ENCODE data around the gene COX4I1. TPM values are rescaled to one million over a fixed set of nuclear protein-coding genes. Genes with fewer than 3 reads are reported as not detected.

The COX4I1 gene
- total RNA-seq, 1 donor from 2014 or later, result 308 TPM

DNA sequence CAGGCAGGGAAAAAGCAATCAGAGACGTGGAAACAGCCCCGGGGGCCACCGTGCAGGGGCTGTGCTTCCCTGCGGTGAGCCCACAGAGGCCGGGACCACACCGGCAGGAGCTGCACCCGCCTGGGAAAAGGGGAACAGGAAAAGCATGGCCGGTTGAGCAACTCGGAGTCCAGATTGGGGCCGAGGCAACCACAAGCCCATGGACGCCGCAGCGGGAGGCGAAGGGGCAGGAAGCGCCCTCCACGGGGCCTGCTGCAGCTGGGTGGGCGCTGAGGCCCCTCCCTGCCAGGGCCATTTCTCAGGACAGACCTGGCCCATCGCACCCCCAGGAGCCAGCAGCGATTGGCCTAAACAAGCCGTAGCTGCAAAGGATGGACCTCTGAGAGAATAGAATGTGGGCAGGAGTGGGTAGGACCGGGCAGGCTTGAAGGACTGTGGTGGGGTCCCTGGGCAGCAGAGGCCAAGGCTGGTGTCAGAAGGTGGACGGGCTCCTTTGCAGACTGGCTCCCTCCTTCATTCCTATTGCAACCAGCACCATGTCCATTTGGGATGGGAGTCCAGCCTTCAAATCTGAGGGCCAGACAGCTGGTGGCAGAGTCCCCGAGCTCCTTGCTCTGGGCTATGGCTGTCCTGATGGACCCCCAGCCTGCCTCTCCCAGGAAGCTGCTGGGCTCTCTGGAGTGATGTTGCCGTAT, 30.4 kb downstream of the COX4I1 start:
- Histone ChIP-seq H3K9ac (no peak overlapping the region), H3K27ac (no peak overlapping the region), H3K4me3 (no peak overlapping the region), H3K79me2 (ENCODE audit: low read depth) (no peaks in the 10 kb centered on the region), H3K4me1 (no peaks in the 10 kb centered on the region), H3F3A (ENCODE audit: low read depth) (no peaks in the 10 kb centered on the region), H3K4me2 (no peak overlapping the region), H3K9me3 (ENCODE audit: low read depth) (no peaks in the 10 kb centered on the region), H3K27me3 (no peaks in the 10 kb centered on the region), H3K36me3 (no peaks in the 10 kb centered on the region), H4K20me1 (ENCODE audit: low read depth) (no peaks in the 10 kb centered on the region), H2AFZ (replicated peaks) (no peak overlapping the region)
- peaks cover 16% of the 10 kb centered on the region for H3K27me3 Mint-ChIP-seq (ENCODE audit: insufficient read depth, low read depth)
- DNase-seq (ENCODE audit: low spot score), result no peak
- no peak for TF ChIP-seq EZH2phosphoT487 (IDR thresholded peaks at IDR 0.05)
- TF ChIP-seq EZH2 (IDR thresholded peaks at IDR 0.05), result no peak
- TF ChIP-seq, protein P1, sequence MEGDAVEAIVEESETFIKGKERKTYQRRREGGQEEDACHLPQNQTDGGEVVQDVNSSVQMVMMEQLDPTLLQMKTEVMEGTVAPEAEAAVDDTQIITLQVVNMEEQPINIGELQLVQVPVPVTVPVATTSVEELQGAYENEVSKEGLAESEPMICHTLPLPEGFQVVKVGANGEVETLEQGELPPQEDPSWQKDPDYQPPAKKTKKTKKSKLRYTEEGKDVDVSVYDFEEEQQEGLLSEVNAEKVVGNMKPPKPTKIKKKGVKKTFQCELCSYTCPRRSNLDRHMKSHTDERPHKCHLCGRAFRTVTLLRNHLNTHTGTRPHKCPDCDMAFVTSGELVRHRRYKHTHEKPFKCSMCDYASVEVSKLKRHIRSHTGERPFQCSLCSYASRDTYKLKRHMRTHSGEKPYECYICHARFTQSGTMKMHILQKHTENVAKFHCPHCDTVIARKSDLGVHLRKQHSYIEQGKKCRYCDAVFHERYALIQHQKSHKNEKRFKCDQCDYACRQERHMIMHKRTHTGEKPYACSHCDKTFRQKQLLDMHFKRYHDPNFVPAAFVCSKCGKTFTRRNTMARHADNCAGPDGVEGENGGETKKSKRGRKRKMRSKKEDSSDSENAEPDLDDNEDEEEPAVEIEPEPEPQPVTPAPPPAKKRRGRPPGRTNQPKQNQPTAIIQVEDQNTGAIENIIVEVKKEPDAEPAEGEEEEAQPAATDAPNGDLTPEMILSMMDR (IDR thresholded peaks at IDR 0.05), result no peak
- no peaks in the 10 kb centered on the region for H3K4me1 Mint-ChIP-seq
- H3K27ac Mint-ChIP-seq, result no peak overlapping the region
- peaks cover 15% of the 10 kb centered on the region for H3K9me3 Mint-ChIP-seq
- H3K4me3 Mint-ChIP-seq, result no peak overlapping the region
- H3K36me3 Mint-ChIP-seq, result no peaks in the 10 kb centered on the region

DNA sequence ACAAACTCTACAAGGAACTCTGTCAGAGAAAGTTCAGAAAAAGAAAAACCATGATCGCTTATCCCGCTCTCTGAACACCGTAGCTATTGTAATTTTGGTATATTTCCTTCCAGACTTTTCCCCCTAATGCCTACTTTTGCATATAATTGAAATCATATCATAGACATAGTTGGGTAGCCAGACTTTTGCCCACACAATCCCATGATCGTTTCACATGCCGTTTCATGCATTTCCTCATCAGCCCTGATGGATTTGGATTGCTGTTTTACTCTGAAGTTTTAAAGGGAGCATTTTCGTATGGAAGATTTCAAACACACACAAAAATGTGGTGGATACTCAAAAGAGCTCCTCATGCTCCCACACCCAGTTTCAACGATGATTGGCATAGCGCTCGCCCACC, 31.3 kb downstream of the COX4I1 start:
- Mint-ChIP-seq H3K36me3 (no peaks in the 10 kb centered on the region), H3K4me1 (no peaks in the 10 kb centered on the region), H3K27me3 (ENCODE audit: insufficient read depth, low read depth) (peaks cover 19% of the 10 kb centered on the region), H3K27ac (no peak overlapping the region), H3K4me3 (no peak overlapping the region), H3K9me3 (peaks cover 15% of the 10 kb centered on the region)
- TF ChIP-seq EZH2phosphoT487 (IDR thresholded peaks at IDR 0.05), result no peak
- no peak for TF ChIP-seq EZH2 (IDR thresholded peaks at IDR 0.05)
- TF ChIP-seq, protein P1 (IDR thresholded peaks at IDR 0.05), result no peak
- no peaks in the 10 kb centered on the region for H3F3A ChIP-seq (ENCODE audit: low read depth)
- H3K9ac ChIP-seq, result no peak overlapping the region
- H3K36me3 ChIP-seq, result no peaks in the 10 kb centered on the region
- no peak overlapping the region for H3K4me3 ChIP-seq
- no peak overlapping the region for H3K4me2 ChIP-seq
- no peaks in the 10 kb centered on the region for H4K20me1 ChIP-seq (ENCODE audit: low read depth)
- H3K27me3 ChIP-seq, result no peaks in the 10 kb centered on the region
- H3K27ac ChIP-seq, result no peak overlapping the region
- H2AFZ ChIP-seq (replicated peaks), result no peak overlapping the region
- H3K9me3 ChIP-seq (ENCODE audit: low read depth), result no peaks in the 10 kb centered on the region
- no peak for DNase-seq (ENCODE audit: low spot score)
- no peaks in the 10 kb centered on the region for H3K79me2 ChIP-seq (ENCODE audit: low read depth)
- H3K4me1 ChIP-seq, result no peaks in the 10 kb centered on the region

DNA sequence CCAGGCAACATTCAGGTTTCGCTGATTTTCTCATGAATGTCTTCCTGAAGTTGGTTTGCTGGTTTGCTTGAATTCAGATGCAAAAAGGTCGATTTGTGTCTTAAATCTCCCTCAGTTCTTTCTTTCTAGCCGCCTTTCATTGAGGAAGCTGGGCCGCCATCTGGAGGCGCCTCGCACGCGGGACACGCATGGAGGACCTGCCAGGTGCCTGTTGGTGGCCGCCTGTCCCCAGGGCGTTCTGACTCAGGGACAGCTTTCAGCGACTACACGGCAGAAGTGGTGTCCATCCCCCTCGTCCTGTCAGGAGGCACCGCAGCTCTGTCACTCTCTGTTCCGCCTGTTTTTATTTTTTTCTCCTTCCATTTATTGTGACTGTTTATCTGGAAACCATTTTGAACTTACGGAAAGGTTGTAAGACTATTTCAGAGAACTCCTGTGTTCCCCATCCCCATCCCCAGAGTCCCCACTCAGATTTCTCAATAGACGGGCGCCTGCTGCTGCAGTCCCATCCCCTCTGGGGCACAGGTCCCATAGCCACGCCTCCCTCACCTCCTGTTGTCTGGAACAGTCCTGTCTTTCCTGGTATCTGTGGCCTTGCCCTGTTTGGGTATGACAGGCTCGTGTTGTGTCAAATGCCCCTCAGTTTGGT, 33.2 kb downstream of the COX4I1 start:
- Histone ChIP-seq H3K9me3 (ENCODE audit: low read depth) (no peaks in the 10 kb centered on the region), H3K79me2 (ENCODE audit: low read depth) (no peaks in the 10 kb centered on the region), H4K20me1 (ENCODE audit: low read depth) (no peaks in the 10 kb centered on the region), H3K9ac (no peak overlapping the region), H2AFZ (replicated peaks) (no peak overlapping the region), H3K27ac (no peak overlapping the region), H3K4me1 (no peaks in the 10 kb centered on the region), H3K27me3 (no peaks in the 10 kb centered on the region), H3K36me3 (no peaks in the 10 kb centered on the region), H3K4me3 (no peak overlapping the region), H3K4me2 (no peak overlapping the region), H3F3A (ENCODE audit: low read depth) (no peaks in the 10 kb centered on the region)
- TF ChIP-seq, protein P1 (IDR thresholded peaks at IDR 0.05), result no peak
- TF ChIP-seq EZH2phosphoT487 (IDR thresholded peaks at IDR 0.05) (no peak), EZH2 (IDR thresholded peaks at IDR 0.05) (no peak)
- H3K36me3 Mint-ChIP-seq, result no peaks in the 10 kb centered on the region
- no peak overlapping the region for H3K27ac Mint-ChIP-seq
- DNase-seq (ENCODE audit: low spot score), result no peak
- H3K9me3 Mint-ChIP-seq, result peaks cover 15% of the 10 kb centered on the region
- no peaks in the 10 kb centered on the region for H3K4me1 Mint-ChIP-seq
- H3K4me3 Mint-ChIP-seq, result no peak overlapping the region
- H3K27me3 Mint-ChIP-seq (ENCODE audit: insufficient read depth, low read depth), result peaks cover 27% of the 10 kb centered on the region
